K562 (cell line): ENCODE results near the gene TKT. TPM values are rescaled to one million over a fixed set of nuclear protein-coding genes. Genes with fewer than 3 reads are reported as not detected.

Experiments
- ATAC-seq: fragments of 200-7000 bp; cut with Tn5 transposase; 3 replicates; pipeline ENCODE4 v1.9.1; 2020; ENCODE audit warnings: moderate library complexity
- BruUV-seq: library from RNA; stranded (reverse); fragments of 400-500 nt; replicated peaks from 2 replicates; lab custom pipeline; 2021; lab: Mats Ljungman, UMichigan
- CTCF ChIA-PET: fragments of 300-600 bp; formaldehyde crosslinking; extraction: SDS; loops from one replicate; lab custom pipeline; 2021; ENCODE audit warnings: low intra/inter-chr PET ratio; lab: Yijun Ruan, JAX
- POLR2A ChIA-PET: fragments of 300-600, 350-650 bp; sonication (Branson Sonifier 250); formaldehyde crosslinking; extraction: SDS; loops from one replicate; lab custom pipeline; 2021; ENCODE audit warnings: antibody characterized with exemption, inconsistent platforms; lab: Yijun Ruan, JAX
- DNase-seq, 4 experiments: peaks; one replicate each; pipeline versions ENCODE4 v3.0.0 to v3.0.0-alpha.2; 2011 to 2018; ENCODE audit warnings: low spot score in 3 of 4, mixed read lengths in 3 of 4; ENCODE audit errors: extremely low read depth in 1 of 4
- FAIRE-seq: peaks from 2 replicates; lab custom pipeline; 2011; peaks lifted over from hg19 to GRCh38; lab: Jason Lieb, UNC
- H2AFZ ChIP-seq: 2 replicates; pipeline ENCODE4 v1.6.0; 2011; ENCODE audit warnings: low read depth, low read length, control low read depth, inconsistent platforms
- H3K27ac ChIP-seq: fragments of 200-600 bp; 3 replicates; pipeline ENCODE4 v1.8.0; 2011; ENCODE audit warnings: low read depth, mild to moderate bottlenecking, control low read depth, inconsistent platforms, low read length, moderate library complexity, mixed read lengths; ENCODE audit errors: extremely low read depth
- H3K27me3 ChIP-seq, 2 experiments: fragments of 300-600 bp in 1 of 2; 2 replicates in 1 of 2; 3 replicates in 1 of 2; pipeline versions ENCODE4 v1.6.0 to v1.8.0; 2011; ENCODE audit warnings: inconsistent platforms in 2 of 2, low read length in 2 of 2, mild to moderate bottlenecking in 1 of 2, mixed read lengths in 1 of 2, moderate library complexity in 1 of 2; ENCODE audit not compliant: control insufficient read depth in 2 of 2, insufficient read depth in 2 of 2
- H3K36me3 ChIP-seq: fragments of 300-600 bp; 3 replicates; pipeline ENCODE4 v1.8.0; 2011; ENCODE audit warnings: mild to moderate bottlenecking, low read length, inconsistent platforms; ENCODE audit not compliant: control insufficient read depth, insufficient read depth
- H3K4me1 ChIP-seq, 2 experiments: fragments of 200-600 bp in 1 of 2; replicated peaks in 1 of 2; 2 replicates in 1 of 2; 3 replicates in 1 of 2; pipeline versions ENCODE4 v1.5.1 to v1.8.0; 2011; ENCODE audit warnings: inconsistent platforms in 2 of 2, low read length in 2 of 2, mild to moderate bottlenecking in 1 of 2, mixed read lengths in 1 of 2, moderate library complexity in 1 of 2; ENCODE audit not compliant: control insufficient read depth in 2 of 2, insufficient read depth in 2 of 2
- H3K4me2 ChIP-seq: 2 replicates; pipeline ENCODE4 v1.6.1; 2011; ENCODE audit warnings: low read length, control low read depth, inconsistent platforms, mixed read lengths; ENCODE audit not compliant: insufficient read depth
- H3K4me3 ChIP-seq: fragments of 200-600 bp; sonication (generic), shearing (Covaris generic); 2 replicates; pipeline ENCODE4 v1.5.1; 2016; ENCODE audit warnings: control low read depth, inconsistent platforms
- H3K79me2 ChIP-seq: fragments of 200-600 bp; 3 replicates; pipeline ENCODE4 v1.8.0; 2011; ENCODE audit warnings: low read length, inconsistent platforms; ENCODE audit not compliant: control insufficient read depth, insufficient read depth
- H3K9ac ChIP-seq, 2 experiments: 2 replicates each; pipeline versions ENCODE4 v1.6.0 to v1.6.1; 2011; ENCODE audit warnings: low read depth in 2 of 2, low read length in 2 of 2, control low read depth in 1 of 2, inconsistent platforms in 1 of 2, mild to moderate bottlenecking in 1 of 2, mixed read lengths in 1 of 2; ENCODE audit not compliant: insufficient read depth in 1 of 2
- H3K9me1 ChIP-seq: one replicate; pipeline ENCODE4 v1.6.0; 2011; ENCODE audit warnings: inconsistent platforms, mild to moderate bottlenecking, low read length, moderate library complexity; ENCODE audit not compliant: control insufficient read depth, insufficient read depth
- H3K9me3 ChIP-seq: replicated peaks from 2 replicates; pipeline ENCODE4 v1.5.1; 2011; ENCODE audit warnings: low read depth, low read length, inconsistent platforms; ENCODE audit not compliant: control insufficient read depth, insufficient read depth
- H4K20me1 ChIP-seq: replicated peaks from 2 replicates; pipeline ENCODE4 v1.6.1; 2011; ENCODE audit warnings: low read length, inconsistent platforms, mixed read lengths; ENCODE audit not compliant: control insufficient read depth, insufficient read depth
- CAMTA2 ChIP-seq: fragments of 250-450 bp; sonication (Bioruptor Pico); conservative IDR thresholded peaks from 2 replicates; pipeline ENCODE4 v1.5.1; 2022
- ERF ChIP-seq: fragments of 450-650 bp; formaldehyde crosslinking; IDR thresholded peaks from 2 replicates; pipeline ENCODE4 v1.4.0; 2020; ENCODE audit warnings: mild to moderate bottlenecking, mixed read lengths
- MTA3 ChIP-seq: fragments of 450-650 bp; formaldehyde crosslinking; IDR thresholded peaks from 2 replicates; pipeline ENCODE4 v1.6.1; 2017; ENCODE audit warnings: mild to moderate bottlenecking, borderline replicate concordance
- PCBP2 ChIP-seq: fragments of 200-400 bp; formaldehyde crosslinking; IDR thresholded peaks from 2 replicates; pipeline ENCODE4 v1.6.1; 2018; ENCODE audit warnings: low read length, low read depth, mild to moderate bottlenecking, moderate library complexity; ENCODE audit not compliant: poor library complexity, severe bottlenecking
- PHF20 ChIP-seq: fragments of 450-650 bp; IDR thresholded peaks from 2 replicates; pipeline ENCODE4 v1.6.1; 2018; ENCODE audit not compliant: partially characterized antibody
- PTTG1 ChIP-seq: fragments of 450-650 bp; IDR thresholded peaks from 2 replicates; pipeline ENCODE4 v1.6.1; 2016; ENCODE audit warnings: low read depth, mild to moderate bottlenecking, missing genetic modification characterization, missing compliant biosample characterization
- SMAD1 ChIP-seq: fragments of 150-350 bp; IDR thresholded peaks from 2 replicates; pipeline ENCODE4 v1.6.1; 2014; ENCODE audit warnings: low read length, low read depth; ENCODE audit not compliant: partially characterized antibody
- TSHZ1 ChIP-seq: fragments of 250-450 bp; sonication (Bioruptor Pico); IDR thresholded peaks from 2 replicates; pipeline ENCODE4 v1.4.0; 2020; ENCODE audit warnings: mild to moderate bottlenecking, moderate library complexity
- ZNF165 ChIP-seq: fragments of 250-450 bp; sonication (Bioruptor Pico); IDR thresholded peaks from 2 replicates; pipeline ENCODE4 v1.4.0; 2020; ENCODE audit warnings: borderline replicate concordance
- ZNF583 ChIP-seq: fragments of 250-450 bp; sonication (Bioruptor Pico); IDR thresholded peaks from 2 replicates; pipeline ENCODE4 v1.4.0; 2020
- WGBS: fragments of 100-300 bp; shearing (Covaris generic); methylation state at CpG from one replicate; pipeline ENCODE4 v1.1.6; 2016; ENCODE audit warnings: low coverage, mixed read lengths; ENCODE audit not compliant: insufficient coverage; ENCODE audit errors: missing lambda C conversion rate; 5-methylcytosine and 5-hydroxymethylcytosine counted together
- in situ Hi-C: fragments of 300-500 bp; cut with MboI; formaldehyde crosslinking; loops from 4 replicates; pipeline ENCODE4 v1.15.0; 2018; ENCODE audit warnings: inconsistent platforms, mixed read lengths
- intact Hi-C: fragments of 100-400 bp; cut with micrococcal nuclease; formaldehyde crosslinking; loops from 2 replicates; pipeline ENCODE4 v1.14.2; 2022
- polyA plus RNA-seq, 8 experiments: library from polyadenylated mRNA; depleted of rRNA in 4 of 8; stranded (reverse) in 5 of 8; unstranded in 3 of 8; fragments of >200 nt; fragmentation: Nextera tagmentation in 2 of 8; fragmentation: Illumina TruSeq in 1 of 8; extraction: Ambion mirVana in 2 of 8; extraction: Trizol in 1 of 8; gene quantifications; 2 replicates each; pipeline versions ENCODE4 v1.2.1 to v1.2.3, GENCODE V29; 2011 to 2014; ENCODE audit warnings: inconsistent platforms in 1 of 8, missing spikeins in 1 of 8
- total RNA-seq, 7 experiments: library from RNA; depleted of rRNA in 6 of 7; stranded (reverse); fragments of >200 nt in 6 of 7; fragmentation: Illumina TruSeq in 2 of 7; extraction: Trizol in 2 of 7; gene quantifications; 2 replicates each; pipeline versions ENCODE4 v1.2.1 to v1.2.3, GENCODE V29; 2011 to 2021; ENCODE audit warnings: low replicate concordance in 1 of 7
- TF ChIP-seq, protein P1 (sequence below): fragments of 450-650 bp; IDR thresholded peaks from 2 replicates; pipeline ENCODE4 v1.7.0; 2016; ENCODE audit warnings: borderline replicate concordance

TKT gene
- total and polyA plus RNA-seq, 9 of the 15 experiments (the other 6 are each of a cell fraction or from before 2014, with no cell fraction given) = 58.1 to 401 (median 187) TPM

GRCh38 chr3:53250453-53250852 lies 5.4 kb downstream of the TKT start:
- Histone ChIP-seq H3K36me3 (peaks cover 51% of the 10 kb centered on the region), H3K27ac (no peak overlapping the region), H3K4me1 (peaks cover 36 to 51% of the 10 kb centered on the region in 2 experiments; a peak in 4 of 5 replicates)
- DNase-seq = no peak
- WGBS = 87% methylated on average over 3 of the region's 3 CpGs
- POLR2A ChIA-PET = interaction anchor here (0.6 kb wide), 2 partner anchors 14 to 35 kb away, joined by 3 read pairs; no protein-coding TSS in a partner anchor
- in situ Hi-C loops = no loop called here
- TF ChIP-seq PTTG1 (tag) = no peak
- no peak for TF ChIP-seq PHF20
- no peak for TF ChIP-seq MTA3
- no peak for TF ChIP-seq SMAD1
- no peak for TF ChIP-seq ZNF165 (CRISPR knock-in tag)
- TF ChIP-seq PCBP2 = no peak
- TF ChIP-seq ZNF583 = no peak
- TF ChIP-seq ERF (CRISPR knock-in tag) = no peak
- TF ChIP-seq, protein P1, sequence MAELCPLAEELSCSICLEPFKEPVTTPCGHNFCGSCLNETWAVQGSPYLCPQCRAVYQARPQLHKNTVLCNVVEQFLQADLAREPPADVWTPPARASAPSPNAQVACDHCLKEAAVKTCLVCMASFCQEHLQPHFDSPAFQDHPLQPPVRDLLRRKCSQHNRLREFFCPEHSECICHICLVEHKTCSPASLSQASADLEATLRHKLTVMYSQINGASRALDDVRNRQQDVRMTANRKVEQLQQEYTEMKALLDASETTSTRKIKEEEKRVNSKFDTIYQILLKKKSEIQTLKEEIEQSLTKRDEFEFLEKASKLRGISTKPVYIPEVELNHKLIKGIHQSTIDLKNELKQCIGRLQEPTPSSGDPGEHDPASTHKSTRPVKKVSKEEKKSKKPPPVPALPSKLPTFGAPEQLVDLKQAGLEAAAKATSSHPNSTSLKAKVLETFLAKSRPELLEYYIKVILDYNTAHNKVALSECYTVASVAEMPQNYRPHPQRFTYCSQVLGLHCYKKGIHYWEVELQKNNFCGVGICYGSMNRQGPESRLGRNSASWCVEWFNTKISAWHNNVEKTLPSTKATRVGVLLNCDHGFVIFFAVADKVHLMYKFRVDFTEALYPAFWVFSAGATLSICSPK = no peak
- TF ChIP-seq CAMTA2 (CRISPR knock-in tag) = no peak
- no peak for TF ChIP-seq TSHZ1 (CRISPR knock-in tag)
- TF ChIP-seq, all 486 proteins: peak for 0
- H3K9ac ChIP-seq = peak overlapping the region in 1 of 2 experiments; percentile 35; a peak in 1 of 4 replicates
- CTCF ChIA-PET = no interaction called here
- ATAC-seq = no peak
- FAIRE-seq = no peak
- H3K4me2 ChIP-seq = no peak overlapping the region
- no TSS peak for BruUV-seq
- no peaks in the 10 kb centered on the region for H3K9me1 ChIP-seq
- no peak overlapping the region for H3K4me3 ChIP-seq
- intact Hi-C loops = no loop called here
- peaks cover 99% of the 10 kb centered on the region for H3K79me2 ChIP-seq
- H4K20me1 ChIP-seq = peaks cover 49% of the 10 kb centered on the region
- H3K27me3 ChIP-seq = no peaks in the 10 kb centered on the region
- H3K9me3 ChIP-seq = no peaks in the 10 kb centered on the region
- H2AFZ ChIP-seq = no peak overlapping the region
